Epithelial cell of proximal tubule (primary cell): ENCODE data around the gene GAREM1. TPM values are rescaled to one million over a fixed set of nuclear protein-coding genes. Genes with fewer than 3 reads are reported as not detected.

ENCODE experiments used
- DNase-seq: peaks from one replicate; pipeline ENCODE4 v3.0.0-alpha.2; 2011; ENCODE audit warnings: low read depth
- H3K4me3 ChIP-seq: 2 replicates; pipeline ENCODE4 v1.5.1; 2011; ENCODE audit warnings: low read depth, mild to moderate bottlenecking, low read length
- total RNA-seq: library from RNA; depleted of rRNA; stranded (reverse); fragments of >200 nt; gene quantifications from 2 replicates; pipeline ENCODE4 v1.2.3, GENCODE V29; 2015
- TF ChIP-seq, protein P1 (sequence below): conservative IDR thresholded peaks from 2 replicates; pipeline ENCODE4 v1.5.1; 2012; ENCODE audit warnings: low read depth, mild to moderate bottlenecking, low read length

The GAREM1 gene
- total RNA-seq, 1 donor from 2014 or later, result 3.1 TPM

DNA sequence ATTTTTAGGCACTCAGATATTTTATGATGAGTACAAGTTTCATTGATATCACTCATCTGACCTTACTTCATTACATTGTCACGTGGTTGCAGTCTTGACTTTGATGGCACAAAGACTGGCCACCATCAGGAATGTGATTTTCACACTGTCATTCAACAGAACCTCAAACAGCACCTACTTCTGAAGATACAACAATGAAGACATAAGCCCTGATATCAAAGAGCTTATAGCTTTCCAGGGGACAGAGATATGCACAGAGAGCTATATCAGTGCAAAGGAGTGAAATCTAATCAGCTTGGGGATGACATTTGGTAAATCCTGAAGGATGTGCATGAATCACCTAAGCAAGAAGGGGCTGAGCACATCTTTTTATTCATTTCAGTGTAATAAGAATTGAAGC, 208.6 kb downstream of the GAREM1 start:
- no peak for DNase-seq
- TF ChIP-seq, protein P1, sequence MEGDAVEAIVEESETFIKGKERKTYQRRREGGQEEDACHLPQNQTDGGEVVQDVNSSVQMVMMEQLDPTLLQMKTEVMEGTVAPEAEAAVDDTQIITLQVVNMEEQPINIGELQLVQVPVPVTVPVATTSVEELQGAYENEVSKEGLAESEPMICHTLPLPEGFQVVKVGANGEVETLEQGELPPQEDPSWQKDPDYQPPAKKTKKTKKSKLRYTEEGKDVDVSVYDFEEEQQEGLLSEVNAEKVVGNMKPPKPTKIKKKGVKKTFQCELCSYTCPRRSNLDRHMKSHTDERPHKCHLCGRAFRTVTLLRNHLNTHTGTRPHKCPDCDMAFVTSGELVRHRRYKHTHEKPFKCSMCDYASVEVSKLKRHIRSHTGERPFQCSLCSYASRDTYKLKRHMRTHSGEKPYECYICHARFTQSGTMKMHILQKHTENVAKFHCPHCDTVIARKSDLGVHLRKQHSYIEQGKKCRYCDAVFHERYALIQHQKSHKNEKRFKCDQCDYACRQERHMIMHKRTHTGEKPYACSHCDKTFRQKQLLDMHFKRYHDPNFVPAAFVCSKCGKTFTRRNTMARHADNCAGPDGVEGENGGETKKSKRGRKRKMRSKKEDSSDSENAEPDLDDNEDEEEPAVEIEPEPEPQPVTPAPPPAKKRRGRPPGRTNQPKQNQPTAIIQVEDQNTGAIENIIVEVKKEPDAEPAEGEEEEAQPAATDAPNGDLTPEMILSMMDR, result no peak
- H3K4me3 ChIP-seq, result no peak overlapping the region

DNA sequence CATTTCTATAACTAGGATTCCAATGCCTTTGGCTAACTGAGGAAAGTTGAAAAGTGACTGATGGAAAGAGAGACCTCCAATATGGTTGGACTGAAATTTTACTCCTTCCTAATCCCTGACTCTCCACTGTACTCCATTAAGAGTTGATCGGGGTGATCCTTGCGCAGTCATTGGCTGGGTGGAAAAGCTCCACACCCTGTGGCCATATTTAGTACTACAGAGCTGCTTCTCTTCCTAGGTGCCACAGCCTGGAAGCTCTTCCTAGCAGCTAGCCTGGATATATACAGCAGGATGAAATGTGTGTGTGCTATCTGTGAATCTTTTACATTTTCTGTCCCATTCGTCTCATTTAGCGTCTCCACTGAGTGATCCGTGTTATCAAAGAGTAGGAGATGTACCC, 209.7 kb downstream of the GAREM1 start:
- no peak for DNase-seq
- TF ChIP-seq, protein P1, result peak; percentile 35
- H3K4me3 ChIP-seq, result no peak overlapping the region

DNA sequence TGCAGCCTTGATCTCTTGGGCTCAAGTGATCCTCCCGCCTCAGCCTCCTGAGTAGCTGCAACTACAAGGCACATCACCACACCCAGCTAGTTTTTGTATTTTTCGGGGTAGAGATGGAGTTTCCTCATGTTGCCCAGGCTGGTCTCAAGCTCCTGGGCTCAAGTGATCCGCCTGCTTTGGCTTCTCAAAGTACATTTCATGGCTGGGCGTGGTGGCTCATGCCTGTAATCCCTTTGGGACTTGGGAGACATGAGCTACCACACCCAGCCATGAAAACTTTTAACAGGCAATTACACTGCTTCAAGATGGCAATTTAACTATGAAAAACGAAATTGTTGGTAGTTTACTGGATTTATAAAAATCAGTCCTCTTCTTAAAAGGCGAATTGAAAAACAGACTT, 211.1 kb downstream of the GAREM1 start:
- TF ChIP-seq, protein P1, result no peak
- no peak for DNase-seq

DNA sequence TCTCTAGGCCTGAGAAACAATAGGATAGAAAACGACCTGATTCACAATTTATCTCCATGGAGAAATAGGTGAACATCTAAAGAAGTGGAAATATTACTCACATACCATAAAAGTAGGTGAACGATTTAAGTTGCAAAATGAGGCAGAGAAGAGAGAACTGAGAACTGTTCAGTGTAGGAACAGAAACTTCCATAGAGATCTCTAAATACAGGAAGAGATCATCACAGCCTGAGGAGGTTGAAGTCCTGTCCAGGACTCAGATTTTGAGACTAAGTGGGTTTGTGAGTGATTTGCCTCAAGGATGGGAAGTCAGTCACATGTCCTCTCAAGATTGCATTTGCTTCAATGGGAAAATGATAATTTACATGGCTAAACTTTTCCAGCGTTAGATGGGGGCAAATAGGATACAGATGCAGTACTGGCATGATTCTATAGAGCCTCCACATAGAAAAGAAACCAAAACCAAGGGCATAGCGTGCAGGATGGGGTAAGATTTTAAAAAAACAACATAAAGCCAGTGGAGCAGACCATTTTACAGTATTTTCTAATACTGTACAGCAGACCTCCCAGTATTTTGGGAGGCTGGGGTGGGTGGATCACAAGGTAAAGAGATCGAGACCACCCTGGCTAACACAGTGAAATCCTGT, 212.0 kb downstream of the GAREM1 start:
- TF ChIP-seq, protein P1, result no peak
- DNase-seq, result no peak
- no peak overlapping the region for H3K4me3 ChIP-seq

More for the DNA sequence above, 211.1 kb downstream of the GAREM1 start:
- no peak overlapping the region for H3K4me3 ChIP-seq

DNA sequence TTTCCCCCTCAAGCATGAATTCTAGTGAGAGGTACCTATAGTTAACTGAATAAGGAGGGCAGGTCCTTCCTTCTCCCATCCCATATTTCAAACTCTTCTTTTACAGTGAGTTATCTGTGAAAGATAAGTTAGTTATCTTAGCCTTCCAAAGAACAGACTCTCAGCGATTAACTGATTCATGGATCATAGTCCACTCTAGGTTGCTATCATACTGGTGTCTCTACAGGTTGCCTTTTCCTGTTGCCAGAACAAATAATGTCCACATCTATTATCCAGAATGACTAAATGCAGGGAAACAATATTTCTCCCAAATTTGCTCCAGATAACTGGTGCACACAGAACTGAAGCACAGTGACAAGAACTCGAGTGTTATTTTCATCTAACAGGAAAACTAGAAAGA, 212.5 kb downstream of the GAREM1 start:
- TF ChIP-seq, protein P1, result no peak
- no peak for DNase-seq
- no peak overlapping the region for H3K4me3 ChIP-seq

DNA sequence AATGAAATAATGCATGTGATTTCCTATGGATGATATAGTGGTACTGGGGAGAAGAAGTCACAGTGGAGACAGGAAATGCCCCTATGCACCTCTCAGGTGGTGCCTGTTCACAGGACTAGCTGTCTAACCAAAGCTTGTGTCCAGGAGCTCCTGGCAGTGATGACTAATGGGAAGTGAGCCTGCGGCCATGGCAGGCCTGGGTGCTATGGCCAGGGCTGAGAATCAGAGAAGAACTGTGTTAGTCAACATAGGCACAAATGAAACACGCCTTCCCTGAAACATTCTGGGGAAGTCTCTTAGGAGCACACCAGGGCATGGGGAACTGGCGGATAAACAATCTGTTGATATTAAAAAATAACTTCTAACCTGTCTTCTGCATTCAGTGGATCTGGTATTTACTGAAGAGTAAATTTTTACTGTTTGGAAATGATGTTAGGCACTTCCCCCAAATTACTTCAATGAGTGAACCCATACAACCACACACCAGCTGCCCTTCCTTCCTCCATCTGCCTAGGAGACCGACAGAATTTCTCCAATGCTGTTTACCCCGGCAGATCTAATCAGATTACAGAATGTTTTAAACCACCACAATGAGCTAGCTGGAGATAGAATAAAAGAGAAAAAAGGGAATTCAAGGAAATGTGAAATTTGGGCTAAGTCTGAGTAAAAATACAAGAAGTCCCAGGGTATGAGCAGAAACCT, 213.4 kb downstream of the GAREM1 start:
- no peak for DNase-seq
- no peak overlapping the region for H3K4me3 ChIP-seq
- TF ChIP-seq, protein P1, result no peak

DNA sequence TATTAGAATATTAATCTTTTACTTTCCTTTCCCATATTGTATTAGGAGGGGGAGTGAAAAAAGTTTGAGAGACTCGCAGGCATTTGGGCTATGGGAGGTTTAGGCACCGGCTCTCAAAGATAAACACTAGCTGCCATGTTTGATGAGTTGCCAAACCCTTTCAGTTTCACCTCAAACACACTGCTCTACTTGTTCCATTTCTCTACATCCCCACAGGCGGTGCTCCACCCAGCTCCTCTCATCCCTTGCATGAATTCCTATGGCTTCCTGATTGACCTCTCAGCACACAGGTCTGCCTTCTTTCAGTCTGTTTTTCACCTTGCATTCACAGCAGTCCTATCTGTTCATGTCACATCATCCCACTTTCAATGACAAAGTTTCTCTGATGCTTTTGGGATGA, 215.1 kb downstream of the GAREM1 start:
- no peak overlapping the region for H3K4me3 ChIP-seq
- TF ChIP-seq, protein P1, result no peak
- DNase-seq, result no peak
